HEK293T (cell line): ENCODE results near the gene RET.

ENCODE experiments used
- CTCF ChIA-PET: fragments of 350-600 bp; formaldehyde crosslinking; extraction: SDS; loops from one replicate; lab custom pipeline; 2021; ENCODE audit warnings: antibody characterized with exemption, inconsistent platforms; lab: Yijun Ruan, JAX
- POLR2A ChIA-PET: fragments of 350-600 bp; formaldehyde crosslinking; extraction: SDS; loops from one replicate; lab custom pipeline; 2020; ENCODE audit warnings: antibody characterized with exemption, inconsistent platforms; lab: Yijun Ruan, JAX
- DNase-seq: peaks from one replicate; pipeline ENCODE4 v3.0.0; 2012; ENCODE audit warnings: mixed read lengths; ENCODE audit errors: extremely low spot score
- ARNT ChIP-seq: fragments of 450-650 bp; IDR thresholded peaks from 2 replicates; pipeline ENCODE4 v1.6.1; 2017; ENCODE audit warnings: mild to moderate bottlenecking
- BHLHE40 ChIP-seq: fragments of 450-650 bp; IDR thresholded peaks from 2 replicates; pipeline ENCODE4 v1.6.1; 2016; ENCODE audit warnings: mild to moderate bottlenecking, moderate library complexity, borderline replicate concordance
- CTBP1 ChIP-seq: fragments of 450-650 bp; IDR thresholded peaks from 2 replicates; pipeline ENCODE4 v1.6.1; 2016; ENCODE audit warnings: borderline replicate concordance
- ELF4 ChIP-seq: fragments of 450-650 bp; IDR thresholded peaks from 2 replicates; pipeline ENCODE4 v1.6.1; 2017; ENCODE audit warnings: antibody characterized with exemption
- FOXA1 ChIP-seq: fragments of 450-650 bp; IDR thresholded peaks from 2 replicates; pipeline ENCODE4 v1.6.1; 2016; ENCODE audit warnings: mild to moderate bottlenecking
- FOXK2 ChIP-seq: fragments of 450-650 bp; IDR thresholded peaks from 2 replicates; pipeline ENCODE4 v1.6.1; 2016; ENCODE audit warnings: mild to moderate bottlenecking
- FOXM1 ChIP-seq: fragments of 450-650 bp; IDR thresholded peaks from 2 replicates; pipeline ENCODE4 v1.6.1; 2017; ENCODE audit warnings: mild to moderate bottlenecking, borderline replicate concordance
- HDGF ChIP-seq: fragments of 450-650 bp; IDR thresholded peaks from 2 replicates; pipeline ENCODE4 v1.6.1; 2017; ENCODE audit warnings: antibody characterized with exemption, borderline replicate concordance
- L3MBTL2 ChIP-seq: fragments of 450-650 bp; conservative IDR thresholded peaks from 2 replicates; pipeline ENCODE4 v1.6.1; 2016; ENCODE audit warnings: mild to moderate bottlenecking
- LEF1 ChIP-seq: fragments of 450-650 bp; IDR thresholded peaks from 2 replicates; pipeline ENCODE4 v1.6.1; 2017; ENCODE audit warnings: mild to moderate bottlenecking, borderline replicate concordance
- NFRKB ChIP-seq: fragments of 450-650 bp; IDR thresholded peaks from 2 replicates; pipeline ENCODE4 v1.6.1; 2016; ENCODE audit warnings: mild to moderate bottlenecking, moderate library complexity
- PKNOX1 ChIP-seq: fragments of 450-650 bp; IDR thresholded peaks from 2 replicates; pipeline ENCODE4 v1.6.1; 2016
- SP1 ChIP-seq: fragments of 450-650 bp; IDR thresholded peaks from 2 replicates; pipeline ENCODE4 v1.6.1; 2017
- SUZ12 ChIP-seq: fragments of 450-650 bp; IDR thresholded peaks from 2 replicates; pipeline ENCODE4 v1.6.1; 2016; ENCODE audit warnings: mild to moderate bottlenecking
- TARDBP ChIP-seq: fragments of 450-650 bp; IDR thresholded peaks from 2 replicates; pipeline ENCODE4 v1.6.1; 2016
- ZNF384 ChIP-seq: fragments of 450-650 bp; IDR thresholded peaks from 2 replicates; pipeline ENCODE4 v1.6.1; 2016

Gene RET

DNA sequence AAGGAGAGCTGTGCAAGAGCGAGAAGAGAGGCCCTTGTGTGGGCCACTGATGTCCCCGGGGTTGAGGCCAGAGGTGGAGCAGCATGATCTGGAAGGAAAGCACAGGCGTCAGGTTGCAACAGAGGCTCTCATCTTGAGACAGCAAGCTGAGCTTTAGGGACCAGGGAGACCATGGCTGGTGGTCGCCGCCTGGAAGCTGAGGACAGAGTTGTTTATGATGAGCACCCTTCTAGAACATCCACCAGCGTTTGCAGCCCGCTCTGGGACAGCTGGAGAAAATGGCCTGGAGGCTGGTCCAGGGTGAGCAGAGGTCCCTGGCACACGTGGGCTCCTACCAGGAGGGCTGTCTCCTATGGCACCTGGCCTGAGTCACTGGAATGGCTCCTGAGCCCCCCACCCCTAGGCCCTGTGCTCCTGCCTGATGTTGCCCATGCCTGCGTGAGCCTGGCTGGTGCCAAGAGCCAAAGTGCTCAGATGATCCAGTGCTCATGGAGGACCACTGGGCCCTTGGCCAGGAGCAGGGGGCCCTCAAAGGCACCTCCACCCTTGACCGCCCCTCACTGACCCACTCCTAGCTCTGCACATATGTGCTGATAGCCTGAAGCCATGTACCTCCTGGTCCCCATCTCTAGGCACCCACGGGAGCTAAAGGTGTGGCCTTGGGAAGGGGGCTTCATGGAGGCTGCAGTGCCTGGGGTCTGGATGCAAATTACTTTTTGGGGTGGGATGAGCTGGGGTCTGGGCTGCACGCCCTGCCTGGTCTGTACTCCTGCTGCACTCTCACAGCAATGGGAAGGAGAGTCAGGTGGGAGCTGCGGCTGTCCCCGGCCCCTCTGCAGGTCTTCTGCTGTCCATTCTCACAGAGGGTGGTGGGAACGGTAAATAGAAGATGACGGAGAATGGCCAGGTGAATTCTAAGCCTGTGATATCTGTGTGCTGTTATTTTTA lies 40.1 kb upstream of the RET start:
- no peak for TF ChIP-seq L3MBTL2
- TF ChIP-seq HDGF, result no peak
- TF ChIP-seq CTBP1, result no peak
- no peak for DNase-seq
- ChIA-PET CTCF (no interaction called here), POLR2A (no interaction called here)

DNA sequence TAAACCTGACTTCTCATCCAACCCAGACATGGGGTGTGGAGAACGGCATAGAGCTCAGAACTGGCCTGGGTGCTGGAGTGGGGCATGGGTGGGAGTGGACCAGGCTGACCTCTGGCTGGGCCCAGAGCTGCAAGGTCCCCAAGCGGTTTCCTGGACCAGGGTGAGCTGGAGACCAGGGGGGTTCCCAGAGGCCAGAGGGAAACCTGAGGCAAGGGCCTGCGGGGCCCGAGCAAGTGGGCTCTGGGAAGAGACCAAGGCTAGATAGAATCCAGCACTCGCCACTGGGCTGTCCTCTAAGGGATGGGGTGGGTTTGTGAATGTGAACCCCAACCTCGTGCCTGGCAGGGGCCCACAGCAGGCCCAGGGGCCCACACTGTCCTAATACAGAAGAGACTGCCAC lies 39.4 kb upstream of the RET start:
- DNase-seq, result no peak
- TF ChIP-seq HDGF, result no peak
- TF ChIP-seq CTBP1, result no peak
- no peak for TF ChIP-seq SUZ12
- no peak for TF ChIP-seq FOXM1
- TF ChIP-seq ELF4, result no peak
- TF ChIP-seq BHLHE40, result no peak
- TF ChIP-seq ARNT, result no peak
- TF ChIP-seq PKNOX1, result no peak
- POLR2A ChIA-PET, result no interaction called here
- CTCF ChIA-PET, result no interaction called here

DNA sequence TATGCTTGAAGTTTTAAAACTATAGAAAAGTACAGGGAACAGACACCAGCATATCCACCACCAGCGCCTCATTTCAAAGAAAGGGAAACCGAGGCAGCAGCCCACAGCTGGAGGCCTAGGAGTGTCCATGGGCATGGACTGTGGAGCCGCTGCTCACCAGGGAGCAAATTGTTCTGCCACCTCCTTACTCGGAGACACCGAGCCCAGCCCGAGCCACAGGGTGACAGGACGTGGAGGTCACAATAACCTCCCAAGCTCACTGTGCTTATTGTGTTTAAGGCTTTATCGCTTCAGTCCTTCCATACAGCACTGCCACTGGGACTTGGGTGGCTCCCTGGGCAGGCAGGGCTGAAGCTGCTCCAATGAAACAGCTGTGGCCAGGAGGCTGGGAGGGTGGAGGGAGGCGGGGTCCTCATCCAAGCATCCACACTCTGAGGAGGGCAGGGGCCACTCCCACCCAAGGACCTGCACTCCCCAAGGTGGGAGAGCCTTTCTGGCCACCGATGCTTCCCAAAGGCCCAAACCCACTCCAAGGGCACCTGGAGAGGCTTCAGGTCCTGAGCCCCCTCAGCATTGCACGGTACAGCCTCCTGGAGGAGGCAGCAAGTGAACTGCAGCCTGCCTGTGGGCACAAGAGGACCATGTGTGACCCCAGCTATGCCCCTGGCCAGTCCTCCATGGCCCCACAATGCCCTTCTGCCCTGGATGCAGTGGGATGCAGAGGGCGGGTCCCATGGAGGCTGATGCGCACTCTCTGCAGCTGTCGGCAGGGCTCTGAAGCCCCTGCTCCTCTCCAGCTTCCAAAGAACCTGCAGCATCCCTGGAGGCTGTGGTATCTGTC lies 38.7 kb upstream of the RET start:
- ChIA-PET POLR2A (no interaction called here), CTCF (no interaction called here)
- TF ChIP-seq NFRKB, result no peak
- TF ChIP-seq PKNOX1, result no peak
- TF ChIP-seq SP1, result no peak
- no peak for TF ChIP-seq L3MBTL2
- TF ChIP-seq FOXK2, result no peak
- no peak for TF ChIP-seq FOXA1
- no peak for TF ChIP-seq ARNT
- no peak for TF ChIP-seq ZNF384
- no peak for TF ChIP-seq TARDBP
- TF ChIP-seq BHLHE40, result no peak
- TF ChIP-seq HDGF, result no peak
- no peak for TF ChIP-seq ELF4
- no peak for TF ChIP-seq LEF1
- no peak for DNase-seq

DNA sequence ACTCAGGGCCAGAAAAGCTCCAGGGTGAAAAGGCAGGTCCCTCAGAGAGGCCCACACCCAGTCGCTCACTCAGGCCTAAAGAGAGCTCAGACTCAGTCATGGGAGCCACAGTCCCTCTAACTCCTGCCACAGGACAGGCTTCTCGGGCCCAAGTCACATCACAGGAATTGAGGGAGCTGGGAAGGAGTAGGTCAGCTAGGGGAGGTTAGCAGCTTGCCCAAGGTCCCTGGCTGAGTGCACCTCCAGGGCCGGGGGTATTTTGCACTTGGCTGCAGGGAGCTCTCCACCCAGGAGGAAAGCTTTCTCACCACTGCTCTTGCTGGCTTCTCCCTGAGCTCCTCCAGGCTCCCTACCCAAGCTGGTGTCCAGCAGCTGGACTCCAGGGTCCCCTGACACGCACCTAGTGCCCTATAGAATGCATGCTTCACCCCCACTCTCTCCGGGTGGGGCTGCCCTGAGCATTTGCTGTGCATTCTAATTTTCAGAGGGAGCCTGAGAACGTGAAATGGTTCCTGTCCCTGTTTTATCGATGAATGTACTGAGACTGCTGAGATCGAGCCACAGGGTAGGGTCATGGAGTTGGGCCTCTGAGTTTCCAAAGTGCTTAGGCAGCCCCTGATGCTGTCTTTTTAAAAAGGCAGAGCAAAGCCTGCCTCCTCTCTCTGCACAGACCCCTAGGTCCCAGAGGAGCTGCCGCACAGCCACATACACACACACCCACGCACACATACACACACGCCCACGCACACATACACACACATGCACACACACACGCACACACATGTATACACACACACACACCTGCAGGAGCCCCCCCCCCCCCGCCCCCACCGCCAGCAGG lies 37.9 kb upstream of the RET start:
- DNase-seq, result no peak
- ChIA-PET POLR2A (no interaction called here), CTCF (no interaction called here)
- TF ChIP-seq BHLHE40, result no peak
- no peak for TF ChIP-seq TARDBP
- no peak for TF ChIP-seq SUZ12
- no peak for TF ChIP-seq SP1
- TF ChIP-seq ZNF384, result no peak
- no peak for TF ChIP-seq ELF4
- no peak for TF ChIP-seq CTBP1
- TF ChIP-seq PKNOX1, result no peak

- CTCF ChIA-PET, result no interaction called here
- DNase-seq, result no peak
- no peak for TF ChIP-seq PKNOX1
- no peak for TF ChIP-seq HDGF
- TF ChIP-seq ARNT, result no peak
- no peak for TF ChIP-seq SP1
- no peak for TF ChIP-seq ELF4
- TF ChIP-seq L3MBTL2, result no peak
- POLR2A ChIA-PET, result no interaction called here
Observed at GRCh38 chr10:43039624-43040481, 37.0 kb upstream of the RET start.
